GM18499 (cell line): Measurements from ENCODE around the gene SLC39A13.

Source experiments
- ATAC-seq: cut with Tn5 transposase; IDR thresholded peaks from one replicate; pipeline ENCODE4 v1.9.1; 2021; ENCODE audit warnings: moderate number of reproducible peaks; ENCODE audit not compliant: insufficient read depth, unreplicated experiment

Gene SLC39A13

DNA sequence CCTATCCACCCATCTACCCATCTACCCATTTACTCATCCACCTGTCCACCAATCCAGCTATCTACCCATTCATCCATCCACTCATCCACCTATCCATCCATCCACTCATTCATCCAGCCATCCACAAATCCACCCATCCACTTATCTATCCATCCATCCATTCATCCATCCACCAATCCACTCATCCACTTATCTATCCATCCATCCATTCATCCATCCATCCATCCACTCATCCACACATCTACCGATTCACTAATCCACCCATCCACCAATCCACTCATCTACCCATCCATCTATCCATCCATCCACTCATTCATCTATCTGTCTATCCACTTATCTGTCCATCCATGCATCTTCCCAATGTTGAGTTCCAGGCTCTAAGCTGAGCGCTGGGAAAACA is 28.3 kb upstream of the SLC39A13 start:
- ATAC-seq: no peak

DNA sequence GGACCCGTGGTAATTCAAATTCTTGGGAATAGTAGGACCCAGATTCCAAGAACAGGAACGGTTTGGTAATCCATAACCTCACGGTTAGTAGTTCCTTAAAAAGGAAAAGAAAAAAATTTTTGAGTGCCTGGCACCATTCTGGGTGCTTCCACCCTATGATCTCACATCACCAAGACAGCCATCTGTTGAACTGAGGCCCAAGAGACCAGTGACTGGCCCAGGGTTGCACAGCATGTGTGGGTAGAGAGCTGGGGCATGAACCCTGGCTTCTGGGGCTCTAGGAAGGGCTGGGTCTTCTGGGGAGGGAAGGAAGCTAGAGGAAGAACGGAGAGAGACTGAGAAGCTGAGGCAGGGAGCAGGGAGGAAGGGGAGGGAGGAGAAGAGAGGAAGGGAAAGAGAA is 25.3 kb upstream of the SLC39A13 start:
- no peak for ATAC-seq

- ATAC-seq: no peak
These were observed 23.9 kb upstream of the SLC39A13 start for GRCh38 chr11:47384498-47384897.

DNA sequence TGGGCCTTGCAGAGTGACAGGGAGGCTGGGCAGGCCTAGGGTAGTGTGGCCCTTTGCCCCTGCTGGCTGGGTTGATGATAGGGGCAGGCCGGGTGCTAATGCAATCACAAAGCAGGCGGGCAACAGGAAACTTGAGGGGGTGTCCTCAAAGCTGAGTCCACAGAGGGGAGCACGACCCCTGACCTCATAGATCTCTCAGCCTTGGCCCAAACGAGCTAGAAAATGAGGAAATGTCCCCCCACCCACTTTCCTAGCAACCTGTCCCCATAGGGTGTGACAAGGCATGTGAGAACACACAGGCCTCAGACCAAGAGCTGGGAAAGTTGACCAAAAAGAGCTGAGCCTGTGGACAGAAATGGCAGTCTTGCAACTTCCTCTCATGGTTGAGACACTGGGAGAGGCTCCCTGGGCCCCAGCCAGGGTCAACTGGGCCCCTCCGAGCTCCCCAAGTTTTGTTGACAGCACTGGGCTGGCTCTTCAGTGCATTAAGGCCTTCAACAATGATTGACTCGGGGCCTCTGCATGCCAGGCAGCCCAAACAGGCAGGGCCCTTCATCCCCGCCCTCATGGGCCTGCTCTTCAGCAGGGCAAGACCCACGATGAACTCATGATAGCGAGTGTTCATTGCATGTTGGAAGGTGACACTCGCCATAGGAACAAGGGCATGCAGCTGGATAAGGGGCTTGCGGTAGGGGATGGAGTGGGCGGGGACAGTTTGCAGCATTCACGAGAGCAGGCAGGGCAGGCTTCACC is 20.3 kb upstream of the SLC39A13 start:
- no peak for ATAC-seq

DNA sequence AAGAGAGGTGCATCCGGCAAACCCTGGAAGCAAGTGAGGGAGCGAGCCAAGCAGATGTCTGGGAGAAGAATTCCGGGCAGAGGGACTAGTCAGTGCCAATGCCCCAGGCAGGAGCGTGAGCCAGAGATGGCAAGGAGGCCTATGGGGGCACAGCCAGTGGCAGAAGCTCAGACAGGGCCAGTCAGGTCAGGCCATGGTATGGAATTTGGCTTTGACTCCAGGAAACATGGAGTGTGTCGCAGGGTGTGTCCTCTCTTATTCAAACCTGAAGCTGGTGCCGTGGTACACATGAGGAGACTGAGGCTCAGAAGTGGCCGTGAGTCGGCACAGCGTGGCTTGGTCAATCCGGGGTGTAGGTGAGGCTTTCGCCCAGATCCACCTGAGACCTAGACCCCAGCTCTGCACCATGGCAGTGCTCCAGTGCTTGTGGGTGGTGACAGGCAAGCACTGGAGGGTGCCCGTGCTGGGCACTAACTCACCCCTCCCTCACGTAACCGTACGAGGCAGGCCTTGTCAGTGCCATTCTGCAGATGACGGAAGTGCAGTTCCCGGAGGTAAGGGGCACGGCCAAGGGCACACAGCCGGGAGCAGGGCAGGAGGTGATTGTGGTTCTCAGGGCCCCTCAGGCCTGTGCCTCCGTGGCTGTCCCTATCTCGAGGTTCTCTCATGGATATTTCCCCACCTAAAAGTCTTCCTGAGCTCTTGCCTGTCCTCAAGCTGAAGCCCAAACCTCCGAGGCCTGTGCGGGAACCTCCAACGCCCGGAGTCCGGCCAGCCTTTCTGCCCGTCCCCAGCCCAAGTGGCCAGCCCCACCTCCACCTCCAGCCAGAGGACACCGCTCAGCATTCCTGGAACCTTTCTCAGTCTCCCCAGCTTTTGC is 19.5 kb upstream of the SLC39A13 start:
- no peak for ATAC-seq

- no peak for ATAC-seq
These were observed 18.6 kb upstream of the SLC39A13 start for GRCh38 chr11:47389577-47390421.

GRCh38 chr11:47390422-47390760 is 18.0 kb upstream of the SLC39A13 start:
- ATAC-seq: no peak

DNA sequence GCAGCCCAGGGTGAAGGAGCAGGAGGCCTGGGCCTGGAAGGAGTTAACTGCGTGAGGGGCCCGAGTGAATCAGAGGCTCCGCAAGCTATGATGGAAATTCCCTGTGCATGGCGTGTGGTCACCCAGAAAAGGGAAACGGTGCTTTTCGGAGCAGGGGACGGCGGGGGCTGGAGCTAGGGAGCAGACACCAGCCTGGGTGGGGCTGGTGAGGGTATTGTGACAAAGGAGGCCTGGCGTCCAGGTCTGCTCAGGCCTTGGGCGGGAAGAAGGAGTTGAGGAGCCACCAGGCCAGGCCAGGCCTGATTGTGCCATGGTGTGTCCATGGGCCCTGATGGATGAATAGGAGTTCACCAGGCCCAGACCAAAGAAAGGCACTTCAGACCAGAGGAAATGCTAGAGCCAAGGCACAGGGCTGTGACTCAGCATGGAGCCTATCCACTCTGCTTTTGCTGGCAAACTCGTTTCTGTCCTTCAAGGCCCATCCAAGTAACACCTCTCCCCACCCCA is 17.3 kb upstream of the SLC39A13 start:
- ATAC-seq: no peak

DNA sequence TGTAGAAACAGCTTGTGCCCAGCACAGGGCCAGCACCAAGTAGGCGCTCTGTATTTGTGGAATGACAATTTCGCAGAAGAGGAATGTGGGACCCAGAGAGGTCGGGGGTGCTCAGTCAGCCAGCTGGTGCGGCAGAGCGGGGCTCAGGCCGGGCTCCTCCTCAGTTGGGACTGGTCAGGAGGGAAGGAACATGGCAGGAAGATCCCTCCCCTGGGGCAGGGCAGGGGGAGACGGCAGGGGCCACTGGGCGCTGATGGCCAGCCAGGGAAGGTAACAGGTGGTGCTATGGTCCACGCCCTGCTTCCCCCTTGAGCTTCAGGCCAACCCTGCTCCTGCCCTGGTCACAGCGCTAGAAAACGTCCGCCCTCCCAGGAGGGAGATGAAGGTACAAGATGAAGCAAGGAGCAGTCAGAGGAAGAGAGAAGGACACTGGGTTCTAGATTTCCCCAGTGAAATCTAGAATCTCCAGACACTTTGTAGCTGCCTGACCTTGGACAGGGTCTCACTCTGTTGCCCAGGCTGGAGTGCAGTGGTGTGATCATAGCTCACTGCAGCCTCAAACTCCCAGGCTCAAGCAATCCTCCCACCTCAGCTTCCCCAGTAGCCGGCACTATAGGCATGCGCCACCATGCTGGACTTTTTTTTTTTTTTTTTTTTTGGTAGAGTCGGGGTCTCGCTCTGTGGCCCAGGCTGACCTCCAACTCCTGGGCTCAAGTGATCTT is 16.5 kb upstream of the SLC39A13 start:
- no peak for ATAC-seq

DNA sequence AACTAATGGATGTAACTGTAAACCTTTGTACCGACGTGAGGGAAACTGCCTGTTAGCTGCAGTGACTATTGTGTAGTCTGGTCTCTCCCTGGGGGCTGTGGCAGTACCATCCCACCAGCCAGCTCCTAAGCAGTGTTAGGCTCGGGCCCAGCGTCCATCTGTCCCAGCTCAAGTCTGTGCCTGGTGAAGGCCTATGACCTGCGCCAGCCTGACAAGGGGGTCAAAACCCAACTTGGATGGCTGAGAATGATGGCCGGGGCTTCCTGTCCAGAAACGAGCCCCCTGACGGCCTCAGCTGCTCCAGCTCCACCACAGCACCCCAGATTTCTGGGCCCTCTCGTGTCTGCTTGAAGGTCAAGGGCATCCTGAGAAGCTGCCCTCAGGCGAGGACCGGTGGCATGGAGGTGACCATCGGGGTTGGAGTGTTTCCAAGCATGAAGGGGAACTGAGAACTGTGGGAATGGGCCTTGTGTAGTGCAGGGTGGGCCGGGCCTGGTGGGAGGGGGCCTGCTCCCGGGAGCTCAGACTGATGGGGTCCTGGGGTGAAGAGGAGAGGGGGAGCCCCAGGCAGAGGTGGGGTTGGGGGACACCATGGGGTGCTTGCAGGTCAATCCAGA is 15.7 kb upstream of the SLC39A13 start:
- ATAC-seq: no peak

DNA sequence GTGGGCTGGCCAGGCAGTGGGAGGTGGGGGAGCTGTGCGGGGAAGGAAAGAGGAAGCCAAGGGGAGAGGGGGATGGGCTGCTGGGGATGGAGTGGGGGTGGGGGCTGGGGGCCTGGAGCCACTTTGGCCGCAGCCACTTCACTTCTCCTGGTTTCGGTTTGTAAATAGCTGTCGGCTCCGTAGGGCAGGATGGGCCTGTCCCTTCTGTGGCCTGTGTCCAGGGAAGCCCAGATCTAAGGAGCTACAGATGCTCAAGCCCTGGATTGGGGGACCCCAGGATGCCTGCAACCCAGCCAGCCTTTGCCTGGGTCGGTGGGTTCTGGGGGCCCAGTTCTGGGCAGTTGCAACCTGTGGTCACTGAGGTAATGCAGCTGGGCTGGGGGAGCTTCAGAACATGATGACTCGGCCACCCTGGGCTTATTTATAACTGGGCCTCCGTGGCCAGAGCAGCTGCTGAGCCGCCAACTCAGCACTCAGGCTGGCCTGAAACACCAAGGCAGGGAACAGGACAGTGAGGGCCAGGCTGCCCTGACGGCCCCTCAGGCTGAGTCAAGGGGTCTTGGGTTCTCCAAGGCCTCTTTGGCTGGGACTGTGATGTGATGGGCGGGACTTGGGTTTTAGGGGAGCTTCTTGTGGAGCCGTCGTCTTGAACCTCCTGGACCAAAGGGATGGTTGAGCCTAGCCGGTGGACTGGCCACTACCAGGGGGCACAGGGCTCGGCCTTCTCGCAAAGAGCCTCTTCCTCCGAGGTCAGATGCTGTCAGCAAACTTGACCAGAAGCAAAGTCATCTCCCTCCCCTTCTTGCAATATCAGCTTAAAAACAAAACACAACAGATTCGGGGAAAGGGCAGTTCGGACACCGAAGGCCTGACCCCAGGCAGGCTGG is 15.0 kb upstream of the SLC39A13 start:
- ATAC-seq: no peak

GRCh38 chr11:47394050-47394321 is 14.4 kb upstream of the SLC39A13 start:
- ATAC-seq: no peak

- no peak for ATAC-seq
These were observed 13.8 kb upstream of the SLC39A13 start for GRCh38 chr11:47394322-47395222.

GRCh38 chr11:47395223-47396048 is 13.0 kb upstream of the SLC39A13 start:
- ATAC-seq: no peak

DNA sequence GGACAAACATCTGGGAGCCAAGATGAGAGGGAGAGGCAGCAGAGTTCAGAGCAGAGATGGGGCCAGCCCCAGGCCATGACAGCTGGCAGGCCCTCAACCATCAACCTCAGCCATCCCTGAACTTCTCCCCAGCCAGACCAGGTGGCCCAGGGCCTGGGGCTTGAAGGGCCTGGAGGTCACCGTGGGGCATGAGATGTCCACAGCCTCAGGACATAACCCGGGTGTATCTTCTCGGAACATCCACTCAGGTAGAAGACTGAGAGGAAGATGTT is 12.4 kb upstream of the SLC39A13 start:
- no peak for ATAC-seq

- ATAC-seq: no peak
These were observed 10.4 kb upstream of the SLC39A13 start for GRCh38 chr11:47398011-47398410.

- no peak for ATAC-seq
These were observed 9.8 kb upstream of the SLC39A13 start for GRCh38 chr11:47398551-47398950.
